SK-N-SH treated with all-trans-retinoic acid at 6 μM for 48 hours (cell line): ENCODE measurements around the gene C3orf85.

Experiments used
- ARNTL ChIP-seq: fragments of 450-650 bp; formaldehyde crosslinking; IDR thresholded peaks from 2 replicates; pipeline ENCODE4 v1.5.0; 2020; ENCODE audit warnings: low read depth, mild to moderate bottlenecking, moderate library complexity, borderline replicate concordance
- CSDC2 ChIP-seq: fragments of 250-450 bp; sonication (Bioruptor Pico); IDR thresholded peaks from 2 replicates; pipeline ENCODE4 v1.5.0; 2020; ENCODE audit warnings: mild to moderate bottlenecking, moderate library complexity
- ISL1 ChIP-seq: fragments of 250-450 bp; sonication (Bioruptor Pico); IDR thresholded peaks from 2 replicates; pipeline ENCODE4 v2.1.2; 2022; ENCODE audit warnings: mild to moderate bottlenecking, moderate library complexity
- RARB ChIP-seq: fragments of 250-450 bp; sonication (Bioruptor Pico); IDR thresholded peaks from 2 replicates; pipeline ENCODE4 v1.8.0; 2021; ENCODE audit warnings: mild to moderate bottlenecking, moderate library complexity
- SNAI2 ChIP-seq: fragments of 250-450 bp; sonication (Bioruptor Pico); IDR thresholded peaks from 2 replicates; pipeline ENCODE4 v1.5.0; 2020; ENCODE audit warnings: mild to moderate bottlenecking, moderate library complexity
- ZC3H10 ChIP-seq: fragments of 250-450 bp; sonication (Bioruptor Pico); IDR thresholded peaks from 2 replicates; pipeline ENCODE4 v1.5.1; 2021; ENCODE audit warnings: mild to moderate bottlenecking, moderate library complexity
- ZFP3 ChIP-seq: fragments of 250-450 bp; sonication (Bioruptor Pico); IDR thresholded peaks from 2 replicates; pipeline ENCODE4 v1.5.0; 2020; ENCODE audit warnings: mild to moderate bottlenecking, moderate library complexity
- ZFP30 ChIP-seq: fragments of 450-650 bp; formaldehyde crosslinking; IDR thresholded peaks from 2 replicates; pipeline ENCODE4 v1.5.0; 2022; ENCODE audit warnings: mild to moderate bottlenecking, moderate library complexity
- ZNF565 ChIP-seq: fragments of 450-650 bp; formaldehyde crosslinking; conservative IDR thresholded peaks from 2 replicates; pipeline ENCODE4 v1.5.0; 2020; ENCODE audit warnings: low read depth, mild to moderate bottlenecking, moderate library complexity
- TF ChIP-seq, protein P1 (sequence below): fragments of 250-450 bp; sonication (Bioruptor Pico); IDR thresholded peaks from 2 replicates; pipeline ENCODE4 v1.5.1; 2020; ENCODE audit warnings: low read depth, mild to moderate bottlenecking, moderate library complexity

DNA sequence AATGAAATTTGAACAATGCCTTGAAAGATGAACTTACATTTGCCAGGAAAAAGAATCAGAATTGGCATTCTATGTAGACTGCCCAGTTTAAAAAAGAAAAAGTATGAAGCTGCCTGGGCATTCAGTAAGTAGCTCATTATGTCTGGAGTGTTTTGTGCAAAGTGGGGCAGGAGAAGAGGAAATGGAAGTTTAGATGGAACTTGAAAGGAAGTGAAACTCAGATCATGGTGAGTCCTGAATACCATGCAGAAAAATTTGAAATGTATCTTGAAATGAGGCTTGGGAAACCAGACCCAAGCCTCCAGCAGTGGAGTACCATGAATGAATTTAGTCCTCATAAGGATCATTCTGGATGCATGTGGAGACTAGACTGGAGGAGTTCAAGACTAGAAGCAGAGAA is 13.8 kb upstream of the C3orf85 start:
- TF ChIP-seq ZFP3 (no peak), ARNTL (CRISPR knock-in tag) (no peak), ZC3H10 (CRISPR knock-in tag) (no peak), RARB (no peak), ZFP30 (no peak), SNAI2 (no peak), ZNF565 (CRISPR knock-in tag) (no peak), ISL1 (CRISPR knock-in tag) (no peak), CSDC2 (CRISPR knock-in tag) (no peak)
- TF ChIP-seq, protein P1, sequence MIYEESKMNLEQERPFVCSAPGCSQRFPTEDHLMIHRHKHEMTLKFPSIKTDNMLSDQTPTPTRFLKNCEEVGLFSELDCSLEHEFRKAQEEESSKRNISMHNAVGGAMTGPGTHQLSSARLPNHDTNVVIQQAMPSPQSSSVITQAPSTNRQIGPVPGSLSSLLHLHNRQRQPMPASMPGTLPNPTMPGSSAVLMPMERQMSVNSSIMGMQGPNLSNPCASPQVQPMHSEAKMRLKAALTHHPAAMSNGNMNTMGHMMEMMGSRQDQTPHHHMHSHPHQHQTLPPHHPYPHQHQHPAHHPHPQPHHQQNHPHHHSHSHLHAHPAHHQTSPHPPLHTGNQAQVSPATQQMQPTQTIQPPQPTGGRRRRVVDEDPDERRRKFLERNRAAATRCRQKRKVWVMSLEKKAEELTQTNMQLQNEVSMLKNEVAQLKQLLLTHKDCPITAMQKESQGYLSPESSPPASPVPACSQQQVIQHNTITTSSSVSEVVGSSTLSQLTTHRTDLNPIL (CRISPR knock-in tag): no peak
